HL-60/S4 (cell line): ENCODE results near the gene FAU.

ENCODE experiments used
- in situ Hi-C: fragments of 300-500 bp; cut with MboI; formaldehyde crosslinking; loops from 2 replicates; pipeline ENCODE4 v1.14.3; 2022; ENCODE audit warnings: low sequenced_read_pairs

The FAU gene

GRCh38 chr11:65084598-65085375, 37.1 kb downstream of the FAU start:
- in situ Hi-C loops: loop anchor here (5.0 kb wide), 1 partner anchor 57 kb away; the partner anchor contains the start of gene SNX15

GRCh38 chr11:65083834-65084597, 37.9 kb downstream of the FAU start, which contains the start of the genes CDCA5 and ZFPL1:
TSS of gene CDCA5 (minus strand) at chr11:65084040. CDS start at chr11:65083978, 62 bp downstream.
TSS of gene ZFPL1 (plus strand) at chr11:65084222. CDS start at chr11:65084699, 477 bp downstream.
- in situ Hi-C loops: loop anchor here (5.0 kb wide), 1 partner anchor 57 kb away; the partner anchor contains the start of gene SNX15

GRCh38 chr11:65083134-65083833, 38.6 kb downstream of the FAU start:
- in situ Hi-C loops: loop anchor here (5.0 kb wide), 1 partner anchor 56 kb away; the partner anchor contains the start of gene SNX15

GRCh38 chr11:65078786-65079342, 43.1 kb downstream of the FAU start:
- in situ Hi-C loops: no loop called here

- in situ Hi-C loops: no loop called here
Observed at GRCh38 chr11:65078151-65078550, 43.8 kb downstream of the FAU start.

- in situ Hi-C loops: no loop called here
Observed at GRCh38 chr11:65077451-65077850, 44.5 kb downstream of the FAU start.

- in situ Hi-C loops: no loop called here
Observed at GRCh38 chr11:65072631-65072966, 49.3 kb downstream of the FAU start.

- in situ Hi-C loops: no loop called here
Observed at GRCh38 chr11:65071907-65072630, 49.9 kb downstream of the FAU start.
